ENCODE measurements around the gene DDX47.

DNA sequence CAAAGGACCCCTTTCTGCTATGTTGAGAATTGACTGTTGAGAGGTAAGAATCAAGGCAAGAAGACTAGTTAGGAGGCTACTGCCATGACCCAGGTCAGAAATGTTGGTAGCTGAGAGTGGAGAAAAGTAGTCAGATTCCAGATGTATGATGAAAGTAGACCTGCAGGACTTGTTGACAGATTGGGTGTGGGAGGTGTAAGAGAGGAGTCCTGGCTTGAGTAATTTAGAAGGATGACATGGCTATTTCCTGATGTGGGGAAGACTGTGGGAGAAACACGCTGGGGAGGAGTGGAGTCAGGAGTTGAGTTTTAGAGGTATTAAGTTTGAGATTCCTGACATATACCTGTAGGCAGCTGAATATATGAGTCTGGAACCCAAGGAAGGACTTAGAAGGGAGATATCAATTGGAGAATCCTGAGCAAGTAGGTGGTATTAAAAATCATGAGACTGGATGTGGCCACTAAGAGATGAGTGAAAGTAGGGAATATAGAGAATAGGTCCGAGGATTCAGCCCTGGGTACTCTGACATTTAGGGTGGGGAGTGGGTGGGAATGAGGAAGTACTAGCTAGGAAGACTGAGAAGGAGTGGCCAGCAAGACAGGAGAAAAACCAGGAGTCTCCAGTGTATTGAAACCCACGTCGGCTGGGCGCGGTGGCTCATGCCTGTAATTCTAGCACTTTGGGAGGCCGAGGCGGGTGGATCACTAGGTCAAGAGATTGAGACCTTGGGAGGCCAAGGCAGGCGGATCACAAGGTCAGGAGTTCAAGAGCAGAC, 12.6 kb upstream of the DDX47 start:
- TF ChIP-seq, protein P1, sequence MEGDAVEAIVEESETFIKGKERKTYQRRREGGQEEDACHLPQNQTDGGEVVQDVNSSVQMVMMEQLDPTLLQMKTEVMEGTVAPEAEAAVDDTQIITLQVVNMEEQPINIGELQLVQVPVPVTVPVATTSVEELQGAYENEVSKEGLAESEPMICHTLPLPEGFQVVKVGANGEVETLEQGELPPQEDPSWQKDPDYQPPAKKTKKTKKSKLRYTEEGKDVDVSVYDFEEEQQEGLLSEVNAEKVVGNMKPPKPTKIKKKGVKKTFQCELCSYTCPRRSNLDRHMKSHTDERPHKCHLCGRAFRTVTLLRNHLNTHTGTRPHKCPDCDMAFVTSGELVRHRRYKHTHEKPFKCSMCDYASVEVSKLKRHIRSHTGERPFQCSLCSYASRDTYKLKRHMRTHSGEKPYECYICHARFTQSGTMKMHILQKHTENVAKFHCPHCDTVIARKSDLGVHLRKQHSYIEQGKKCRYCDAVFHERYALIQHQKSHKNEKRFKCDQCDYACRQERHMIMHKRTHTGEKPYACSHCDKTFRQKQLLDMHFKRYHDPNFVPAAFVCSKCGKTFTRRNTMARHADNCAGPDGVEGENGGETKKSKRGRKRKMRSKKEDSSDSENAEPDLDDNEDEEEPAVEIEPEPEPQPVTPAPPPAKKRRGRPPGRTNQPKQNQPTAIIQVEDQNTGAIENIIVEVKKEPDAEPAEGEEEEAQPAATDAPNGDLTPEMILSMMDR (IDR thresholded peaks at IDR 0.05), result no peak
- no peak for TF ChIP-seq ZFX (IDR thresholded peaks at IDR 0.05; ENCODE audit: borderline replicate concordance)

All from 22Rv1 (cell line).